Neural progenitor cell (in vitro differentiated cells): ENCODE measurements around the gene CCM2. TPM values are rescaled to one million over a fixed set of nuclear protein-coding genes. Genes with fewer than 3 reads are reported as not detected.

Experiments
- DNase-seq: peaks from one replicate; pipeline ENCODE4 v3.0.0-alpha.2; 2016; ENCODE audit warnings: low spot score
- H2AFZ ChIP-seq: fragments of 200-600 bp; sonication (generic); replicated peaks from 2 replicates; pipeline ENCODE4 v1.6.1; 2016; ENCODE audit warnings: antibody characterized with exemption
- H3F3A ChIP-seq: fragments of 200-600 bp; sonication (generic); 2 replicates; pipeline ENCODE4 v1.6.1; 2016; ENCODE audit warnings: antibody characterized with exemption, low read depth
- H3K27ac ChIP-seq: fragments of 200-600 bp; sonication (generic); 2 replicates; pipeline ENCODE4 v1.5.1; 2016; ENCODE audit warnings: mild to moderate bottlenecking
- H3K27me3 ChIP-seq: fragments of 200-600 bp; sonication (generic); 2 replicates; pipeline ENCODE4 v1.6.1; 2016; ENCODE audit warnings: mild to moderate bottlenecking, moderate library complexity
- H3K36me3 ChIP-seq: fragments of 200-600 bp; sonication (generic); 2 replicates; pipeline ENCODE4 v1.5.1; 2016
- H3K4me1 ChIP-seq: fragments of 200-600 bp; sonication (generic); 2 replicates; pipeline ENCODE4 v1.6.1; 2016; ENCODE audit warnings: mixed run types
- H3K4me2 ChIP-seq: fragments of 200-600 bp; sonication (generic); 2 replicates; pipeline ENCODE4 v1.6.1; 2016
- H3K4me3 ChIP-seq: fragments of 200-600 bp; sonication (generic); 2 replicates; pipeline ENCODE4 v1.5.1; 2016
- H3K79me2 ChIP-seq: fragments of 200-600 bp; sonication (generic); 2 replicates; pipeline ENCODE4 v1.6.1; 2016; ENCODE audit warnings: low read depth
- H3K9ac ChIP-seq: fragments of 200-600 bp; sonication (generic); 2 replicates; pipeline ENCODE4 v1.6.1; 2016
- H3K9me3 ChIP-seq: fragments of 200-600 bp; sonication (generic); 2 replicates; pipeline ENCODE4 v1.5.1; 2016; ENCODE audit warnings: low read depth
- H4K20me1 ChIP-seq: fragments of 200-600 bp; sonication (generic); 2 replicates; pipeline ENCODE4 v1.6.1; 2016; ENCODE audit warnings: low read depth
- H3K27ac Mint-ChIP-seq: 3 replicates; pipeline ENCODE4 v1.8.0; 2021; ENCODE audit warnings: mixed read lengths
- H3K27me3 Mint-ChIP-seq: 2 replicates; pipeline ENCODE4 v1.8.0; 2022; ENCODE audit warnings: low read depth, mild to moderate bottlenecking, inconsistent platforms, moderate library complexity, mixed read lengths; ENCODE audit not compliant: insufficient read depth
- H3K36me3 Mint-ChIP-seq: 3 replicates; pipeline ENCODE4 v1.8.0; 2021; ENCODE audit warnings: mixed read lengths
- H3K4me1 Mint-ChIP-seq: 3 replicates; pipeline ENCODE4 v1.8.0; 2021; ENCODE audit warnings: mixed read lengths
- H3K4me3 Mint-ChIP-seq: 3 replicates; pipeline ENCODE4 v1.8.0; 2021; ENCODE audit warnings: mild to moderate bottlenecking, moderate library complexity, mixed read lengths
- H3K9me3 Mint-ChIP-seq: 3 replicates; pipeline ENCODE4 v1.8.0; 2020; ENCODE audit warnings: mixed read lengths
- EZH2 ChIP-seq: fragments of 200-600 bp; sonication (generic); IDR thresholded peaks from 2 replicates; pipeline ENCODE4 v1.6.1; 2017; ENCODE audit warnings: antibody characterized with exemption, mild to moderate bottlenecking, moderate library complexity
- EZH2phosphoT487 ChIP-seq: fragments of 200-600 bp; sonication (generic); IDR thresholded peaks from 2 replicates; pipeline ENCODE4 v1.6.1; 2017; ENCODE audit warnings: antibody characterized with exemption
- total RNA-seq: library from RNA; depleted of rRNA; stranded (reverse); fragments of >200 nt; gene quantifications from 2 replicates; pipeline ENCODE4 v1.2.3, GENCODE V29; 2015; ENCODE audit warnings: low replicate concordance
- TF ChIP-seq, protein P1 (sequence below): fragments of 200-600 bp; sonication (generic); IDR thresholded peaks from 2 replicates; pipeline ENCODE4 v1.5.1; 2017; ENCODE audit warnings: antibody characterized with exemption, mild to moderate bottlenecking

CCM2 gene
- total RNA-seq, 1 donor from 2014 or later, result 21.8 TPM

DNA sequence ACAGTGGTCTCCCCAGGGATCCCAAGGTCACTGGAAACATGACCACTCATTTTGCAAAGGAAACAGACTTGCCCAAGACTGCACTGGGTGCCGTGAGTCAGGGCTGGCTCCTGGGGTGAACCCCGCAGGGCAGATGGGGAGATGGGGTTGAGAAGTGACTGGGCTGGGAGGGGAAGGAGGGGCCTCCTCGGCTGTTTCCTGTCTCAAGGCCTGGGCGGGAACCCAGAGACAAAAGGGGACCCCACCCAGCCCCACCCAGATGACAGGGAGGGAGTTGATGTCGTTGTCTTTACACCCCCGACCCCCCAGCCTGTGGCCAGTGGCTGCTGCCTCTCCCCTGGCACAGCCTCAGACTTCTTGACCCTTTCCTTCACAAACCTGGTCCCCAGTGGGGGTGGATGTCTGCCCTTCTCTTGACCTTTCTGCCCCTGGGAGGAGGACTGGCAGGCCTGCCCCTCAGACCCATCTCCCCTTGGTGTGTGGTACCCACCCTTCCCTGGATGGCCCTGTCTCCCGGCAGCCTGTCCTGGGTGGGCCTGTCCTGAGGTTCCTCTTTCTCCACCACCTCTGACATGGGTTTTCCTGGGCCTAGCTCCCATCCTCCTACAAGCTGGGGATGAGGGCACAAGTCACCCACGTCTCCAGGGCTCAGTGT, 22.6 kb upstream of the CCM2 start:
- H3K36me3 Mint-ChIP-seq, result peaks cover 7% of the 10 kb centered on the region
- TF ChIP-seq EZH2phosphoT487, result no peak
- TF ChIP-seq, protein P1, sequence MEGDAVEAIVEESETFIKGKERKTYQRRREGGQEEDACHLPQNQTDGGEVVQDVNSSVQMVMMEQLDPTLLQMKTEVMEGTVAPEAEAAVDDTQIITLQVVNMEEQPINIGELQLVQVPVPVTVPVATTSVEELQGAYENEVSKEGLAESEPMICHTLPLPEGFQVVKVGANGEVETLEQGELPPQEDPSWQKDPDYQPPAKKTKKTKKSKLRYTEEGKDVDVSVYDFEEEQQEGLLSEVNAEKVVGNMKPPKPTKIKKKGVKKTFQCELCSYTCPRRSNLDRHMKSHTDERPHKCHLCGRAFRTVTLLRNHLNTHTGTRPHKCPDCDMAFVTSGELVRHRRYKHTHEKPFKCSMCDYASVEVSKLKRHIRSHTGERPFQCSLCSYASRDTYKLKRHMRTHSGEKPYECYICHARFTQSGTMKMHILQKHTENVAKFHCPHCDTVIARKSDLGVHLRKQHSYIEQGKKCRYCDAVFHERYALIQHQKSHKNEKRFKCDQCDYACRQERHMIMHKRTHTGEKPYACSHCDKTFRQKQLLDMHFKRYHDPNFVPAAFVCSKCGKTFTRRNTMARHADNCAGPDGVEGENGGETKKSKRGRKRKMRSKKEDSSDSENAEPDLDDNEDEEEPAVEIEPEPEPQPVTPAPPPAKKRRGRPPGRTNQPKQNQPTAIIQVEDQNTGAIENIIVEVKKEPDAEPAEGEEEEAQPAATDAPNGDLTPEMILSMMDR, result no peak
- no peak for TF ChIP-seq EZH2
- DNase-seq, result no peak
- Histone ChIP-seq H4K20me1 (no peaks in the 10 kb centered on the region), H3K4me2 (no peak overlapping the region), H3K27me3 (no peaks in the 10 kb centered on the region), H3K4me3 (no peak overlapping the region), H3F3A (peaks cover 10% of the 10 kb centered on the region), H3K9ac (no peak overlapping the region), H2AFZ (no peak overlapping the region), H3K36me3 (no peaks in the 10 kb centered on the region), H3K4me1 (no peaks in the 10 kb centered on the region), H3K9me3 (no peaks in the 10 kb centered on the region), H3K27ac (no peak overlapping the region), H3K79me2 (no peaks in the 10 kb centered on the region)
- no peaks in the 10 kb centered on the region for H3K4me1 Mint-ChIP-seq
- no peaks in the 10 kb centered on the region for H3K9me3 Mint-ChIP-seq
- H3K27me3 Mint-ChIP-seq, result no peaks in the 10 kb centered on the region
- H3K27ac Mint-ChIP-seq, result no peak overlapping the region
- H3K4me3 Mint-ChIP-seq, result no peak overlapping the region

DNA sequence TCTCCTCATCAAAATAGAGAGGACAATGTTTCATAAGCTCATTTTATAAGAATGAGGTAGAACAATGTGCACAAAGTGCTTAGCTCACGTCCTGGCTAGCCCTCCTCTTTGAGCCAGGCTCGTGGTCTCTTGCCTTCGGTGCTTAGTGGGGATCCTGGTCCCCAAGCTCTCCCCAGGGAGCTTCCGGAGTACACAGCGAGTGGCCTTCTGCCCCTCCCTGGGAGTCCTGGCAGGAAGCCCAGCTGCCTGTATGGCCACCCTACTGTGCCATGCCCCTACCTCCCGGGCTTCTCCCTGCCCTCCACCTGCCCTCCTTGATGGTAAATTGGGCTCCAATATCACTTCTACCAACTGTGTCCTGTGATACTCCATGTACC, 22.1 kb upstream of the CCM2 start:
- no peak overlapping the region for H3K27ac Mint-ChIP-seq
- H3K4me1 Mint-ChIP-seq, result no peaks in the 10 kb centered on the region
- Histone ChIP-seq H3K79me2 (no peaks in the 10 kb centered on the region), H3K4me3 (no peak overlapping the region), H4K20me1 (no peaks in the 10 kb centered on the region), H3F3A (peaks cover 15% of the 10 kb centered on the region), H3K27me3 (no peaks in the 10 kb centered on the region), H3K36me3 (peaks cover under 1% of the 10 kb centered on the region), H3K9me3 (no peaks in the 10 kb centered on the region), H3K4me1 (no peaks in the 10 kb centered on the region), H3K9ac (no peak overlapping the region), H3K4me2 (no peak overlapping the region), H2AFZ (no peak overlapping the region), H3K27ac (no peak overlapping the region)
- no peak for TF ChIP-seq EZH2
- no peak for TF ChIP-seq EZH2phosphoT487
- DNase-seq, result no peak
- H3K36me3 Mint-ChIP-seq, result peaks cover 12% of the 10 kb centered on the region
- no peak overlapping the region for H3K4me3 Mint-ChIP-seq
- no peaks in the 10 kb centered on the region for H3K27me3 Mint-ChIP-seq
- no peaks in the 10 kb centered on the region for H3K9me3 Mint-ChIP-seq

DNA sequence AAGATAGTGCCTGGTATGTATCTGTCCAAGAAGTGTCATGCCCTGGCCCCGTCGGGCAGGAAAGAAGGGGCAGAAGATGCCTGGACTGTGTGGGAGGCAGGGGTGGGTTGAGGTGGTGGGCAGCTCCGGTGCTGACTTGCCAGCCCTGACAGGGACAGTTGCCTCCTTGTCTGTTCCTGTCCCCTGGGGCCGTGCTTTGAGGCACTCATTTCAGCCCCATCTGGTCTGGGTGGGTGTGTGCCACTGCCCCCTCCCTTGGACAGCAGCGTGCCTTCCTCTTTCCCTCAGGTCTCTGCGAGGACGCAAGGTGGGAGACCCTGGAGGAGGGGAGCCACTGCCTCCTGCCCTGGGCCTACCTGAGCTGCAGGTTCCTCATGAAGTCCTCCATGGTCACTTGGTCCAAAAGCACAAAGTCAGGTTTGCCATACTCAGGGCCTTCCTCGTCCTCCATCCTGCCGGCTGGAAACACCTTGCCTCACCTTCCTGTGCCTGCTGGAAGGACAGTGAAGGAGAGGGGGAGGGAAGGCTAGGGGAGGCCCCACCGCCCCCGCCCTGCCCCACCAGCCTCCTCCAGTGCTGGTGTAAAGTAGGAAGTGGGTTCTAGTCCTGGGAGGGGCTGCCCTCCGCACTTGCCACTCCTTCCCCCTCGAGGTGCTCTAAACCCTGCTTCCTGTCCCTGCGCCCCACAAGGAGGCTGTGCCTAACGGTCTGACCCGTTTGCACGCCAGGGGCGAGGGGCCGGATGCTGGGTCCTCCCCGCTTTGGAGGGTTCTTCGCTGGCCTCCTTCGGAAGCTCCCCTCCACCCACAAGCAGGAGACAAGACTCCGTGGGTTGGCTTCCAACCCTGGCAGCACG, 21.3 kb upstream of the CCM2 start, which contains the start of gene MYO1G:
MYO1G (minus strand) TSS at position 505 of the 856 bp plus-strand sequence; CDS start at position 451, 54 bp downstream.
- Mint-ChIP-seq H3K9me3 (no peaks in the 10 kb centered on the region), H3K4me3 (no peak within 1 kb of the TSS), H3K36me3 (peaks cover 17% of the 10 kb centered on the region), H3K27ac (peak within 1 kb of the TSS; percentile 42), H3K27me3 (peaks cover 2% of the 10 kb centered on the region), H3K4me1 (no peaks in the 10 kb centered on the region)
- DNase-seq, result no peak
- H3K36me3 ChIP-seq, result peaks cover 7% of the 10 kb centered on the region
- H3K4me1 ChIP-seq, result no peaks in the 10 kb centered on the region
- H3K9ac ChIP-seq, result no peak within 1 kb of the TSS
- H3K4me3 ChIP-seq, result no peak within 1 kb of the TSS
- no peak for TF ChIP-seq EZH2phosphoT487
- no peaks in the 10 kb centered on the region for H3K27me3 ChIP-seq
- H3F3A ChIP-seq, result peaks cover 23% of the 10 kb centered on the region
- H3K9me3 ChIP-seq, result no peaks in the 10 kb centered on the region
- no peak within 1 kb of the TSS for H3K4me2 ChIP-seq
- no peak within 1 kb of the TSS for H3K27ac ChIP-seq
- no peak within 1 kb of the TSS for H2AFZ ChIP-seq
- H4K20me1 ChIP-seq, result no peaks in the 10 kb centered on the region
- H3K79me2 ChIP-seq, result peaks cover 1% of the 10 kb centered on the region

DNA sequence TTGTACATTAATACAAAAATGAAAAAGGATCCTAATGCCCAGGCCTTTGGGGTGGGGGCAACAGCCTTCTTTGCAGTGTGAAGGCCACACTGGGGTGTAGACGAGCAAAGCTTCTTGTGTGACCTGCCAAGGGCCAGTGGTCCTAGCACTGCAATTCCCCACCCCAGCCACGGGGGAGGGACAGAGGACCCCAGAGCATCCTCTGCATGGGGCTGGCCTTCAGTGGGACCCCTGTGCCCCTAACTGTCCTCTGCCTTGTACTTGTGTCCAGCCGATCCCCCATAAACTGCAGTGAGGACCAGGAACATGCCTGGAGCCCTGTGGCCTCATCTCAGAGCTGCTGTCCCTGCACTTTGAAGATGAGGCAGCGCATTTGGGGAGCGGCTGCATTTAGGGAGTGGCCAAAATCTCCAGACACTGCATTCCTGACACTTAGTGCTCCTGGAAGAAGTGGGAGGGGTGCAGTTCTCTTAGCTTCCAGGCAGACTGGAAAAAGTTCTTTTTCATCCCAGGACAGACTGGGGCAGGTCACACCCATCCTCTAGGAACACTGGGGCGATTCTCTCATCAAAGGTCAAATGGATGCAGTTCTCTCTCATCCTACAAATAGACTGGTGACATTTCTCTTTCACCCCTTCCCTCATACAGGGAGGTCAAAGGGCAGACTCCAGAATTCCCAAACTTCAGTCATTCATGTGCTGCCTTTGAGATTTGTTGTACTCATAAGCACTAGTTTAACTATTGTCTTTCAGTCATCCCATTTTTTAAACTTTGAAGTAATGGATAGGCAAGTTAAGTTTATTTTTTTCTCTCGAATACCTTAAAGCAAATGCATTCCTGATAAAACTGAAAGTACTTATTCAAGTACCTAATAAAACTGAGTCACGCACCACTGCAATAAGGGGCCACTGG, 20.3 kb upstream of the CCM2 start:
- no peaks in the 10 kb centered on the region for H3K9me3 Mint-ChIP-seq

More for the DNA sequence above, 20.3 kb upstream of the CCM2 start:
- H3K27me3 ChIP-seq, result no peaks in the 10 kb centered on the region
- TF ChIP-seq, protein P1, result no peak
- TF ChIP-seq EZH2phosphoT487 (no peak), EZH2 (no peak)
- H3K27ac ChIP-seq, result no peak overlapping the region
- H3K36me3 ChIP-seq, result peaks cover 7% of the 10 kb centered on the region
- no peak for DNase-seq
- H3K79me2 ChIP-seq, result peaks cover 11% of the 10 kb centered on the region
- no peaks in the 10 kb centered on the region for H3K9me3 ChIP-seq
- no peak overlapping the region for H3K4me3 Mint-ChIP-seq
- no peak overlapping the region for H3K27ac Mint-ChIP-seq
- H3K27me3 Mint-ChIP-seq, result peaks cover 8% of the 10 kb centered on the region
- H4K20me1 ChIP-seq, result peaks cover 8% of the 10 kb centered on the region
- no peak overlapping the region for H3K4me2 ChIP-seq
- H3K9ac ChIP-seq, result no peak overlapping the region
- H3F3A ChIP-seq, result peaks cover 33% of the 10 kb centered on the region
- no peak overlapping the region for H2AFZ ChIP-seq
- H3K36me3 Mint-ChIP-seq, result peaks cover 26% of the 10 kb centered on the region
- peaks cover 7% of the 10 kb centered on the region for H3K4me1 ChIP-seq
- no peak overlapping the region for H3K4me3 ChIP-seq
- H3K4me1 Mint-ChIP-seq, result peaks cover 5% of the 10 kb centered on the region
